ENCODE results near the gene OR9K2.
"Not testable (repeated sequence)": the region's sequence is repeated elsewhere in the genome, so short reads cannot be mapped to it uniquely, and the experiment has no call there.

The OR9K2 gene

GRCh38 chr12:55126106-55126505, at the start of gene OR9K2:
OR9K2 (plus strand) TSS chr12:55126406; CDS start chr12:55129835, 3,429 bp downstream.
- H3K4me3 ChIP-seq (ENCODE audit: low read depth, low read length), result no peak within 1 kb of the TSS

- H3K4me3 ChIP-seq (ENCODE audit: low read depth, low read length), result no peak overlapping the region
Observed at GRCh38 chr12:55092579-55092978, 33.6 kb upstream of the OR9K2 start.

GRCh38 chr12:55112378-55112875, 13.8 kb upstream of the OR9K2 start:
- H3K4me3 ChIP-seq (ENCODE audit: low read depth, low read length), result no peak overlapping the region

- H3K4me3 ChIP-seq (ENCODE audit: low read depth, low read length), result no peak overlapping the region
Observed at GRCh38 chr12:55116152-55116551, 10.1 kb upstream of the OR9K2 start.

GRCh38 chr12:55132816-55133215, 6.6 kb downstream of the OR9K2 start:
- no peak overlapping the region for H3K4me3 ChIP-seq (ENCODE audit: low read depth, low read length)

- H3K4me3 ChIP-seq (ENCODE audit: low read depth, low read length), result no peak overlapping the region
Observed at GRCh38 chr12:55142669-55143565, 16.7 kb downstream of the OR9K2 start.

- no peak overlapping the region for H3K4me3 ChIP-seq (ENCODE audit: low read depth, low read length)
Observed at GRCh38 chr12:55143566-55143870, 17.3 kb downstream of the OR9K2 start.

GRCh38 chr12:55167010-55167640, 40.9 kb downstream of the OR9K2 start:
- not testable (repeated sequence) for H3K4me3 ChIP-seq (ENCODE audit: low read depth, low read length)

GRCh38 chr12:55171445-55171844, 45.2 kb downstream of the OR9K2 start:
- H3K4me3 ChIP-seq (ENCODE audit: low read depth, low read length), result no peak overlapping the region

GRCh38 chr12:55171846-55172245, 45.6 kb downstream of the OR9K2 start:
- H3K4me3 ChIP-seq (ENCODE audit: low read depth, low read length), result not testable (repeated sequence)

GRCh38 chr12:55172686-55173085, 46.5 kb downstream of the OR9K2 start:
- H3K4me3 ChIP-seq (ENCODE audit: low read depth, low read length), result no peak overlapping the region

- no peak overlapping the region for H3K4me3 ChIP-seq (ENCODE audit: low read depth, low read length)
Observed at GRCh38 chr12:55173456-55173855, 47.2 kb downstream of the OR9K2 start.

Data from iPS-11a (cell line).